Ovary (tissue), 9 donors: ENCODE results near the gene GABRB3. TPM values are rescaled to one million over a fixed set of nuclear protein-coding genes. Genes with fewer than 3 reads are reported as not detected.

ENCODE experiments used
- DNase-seq, 5 donors: peaks; one replicate each; pipeline ENCODE4 v3.0.0-alpha.2; 2019 to 2020
- H3K27ac ChIP-seq, 2 donors: fragments of 200-600 bp; one replicate each; pipeline versions ENCODE4 v1.5.1 to v1.8.0; 2019 to 2022
- H3K27me3 ChIP-seq: fragments of 200-600 bp; one replicate; pipeline ENCODE4 v1.8.0; 2022
- H3K36me3 ChIP-seq: fragments of 200-600 bp; sonication (generic); one replicate; pipeline ENCODE4 v1.5.1; 2019
- H3K4me1 ChIP-seq: one replicate; pipeline ENCODE4 v1.8.1; 2013; ENCODE audit warnings: mild to moderate bottlenecking, moderate library complexity; ENCODE audit not compliant: insufficient read depth
- H3K4me3 ChIP-seq: fragments of 200-600 bp; sonication (generic); one replicate; pipeline ENCODE4 v1.5.1; 2017
- H3K9me3 ChIP-seq, 2 donors: fragments of 200-600 bp in 1 of 2; sonication (generic) in 1 of 2; one replicate each; pipeline versions ENCODE4 v1.5.1 to v1.8.1; 2013 to 2019; ENCODE audit warnings: mild to moderate bottlenecking in 1 of 2, moderate library complexity in 1 of 2
- CTCF ChIP-seq, 3 donors: fragments of 450-650 bp in 2 of 3; fragments of 200-600 bp in 1 of 3; IDR thresholded peaks; one replicate each; pipeline versions ENCODE4 v1.5.1 to v1.8.0; 2016 to 2022; ENCODE audit warnings: antibody characterized with exemption in 3 of 3, mild to moderate bottlenecking in 1 of 3
- EP300 ChIP-seq: sonication (generic); formaldehyde crosslinking; IDR thresholded peaks from one replicate; pipeline ENCODE4 v1.6.1; 2017; ENCODE audit warnings: antibody characterized with exemption
- POLR2A ChIP-seq: fragments of 450-650 bp; IDR thresholded peaks from one replicate; pipeline ENCODE4 v1.6.1; 2017; ENCODE audit warnings: antibody characterized with exemption, mild to moderate bottlenecking, moderate library complexity
- WGBS, 3 donors: extraction: QIAGEN DNeasy Blood & Tissue Kit in 1 of 3; methylation state at CpG; one replicate each; pipeline versions ENCODE4 v1.1.5 to v1.1.7; 2013 to 2017; 5-methylcytosine and 5-hydroxymethylcytosine counted together
- intact Hi-C, 4 donors: fragments of 100-400 bp; cut with DNase I; formaldehyde crosslinking; loops; one replicate each; pipeline versions ENCODE4 v1.11.0 to v1.15.1; 2022 to 2023
- polyA plus RNA-seq, 2 donors: library from polyadenylated mRNA; stranded (reverse); fragments of 200-250 nt in 1 of 2; fragments of 350-450 nt in 1 of 2; fragmentation: Illumina TruSeq in 1 of 2; extraction: RNeasy Lipid Tissue Mini Kit (QIAGEN cat#74804) in 1 of 2; gene quantifications; one replicate each; pipeline ENCODE4 v1.2.3, GENCODE V29; 2013 to 2014
- total RNA-seq, 7 donors: library from RNA; depleted of rRNA in 2 of 7; stranded (reverse); fragments of >200 nt in 2 of 7; fragmentation: NEBNext Ultra II Directional in 3 of 7; extraction: Animal tissue kit (Norgen Biotek cat#: 25700) in 3 of 7; gene quantifications; one replicate each; pipeline versions ENCODE4 v1.1.0 to v1.2.4, GENCODE V29; 2016 to 2023
- donor health status: DM: no; HTN: no; CAD: no; lungs with moderate emphysema.
- donor health status: DM: no; HTN: no; CAD: no.
- donor health status: Bipolar disorder and iron deficiency.
- donor health status: DM: yes; HTN: yes; CAD: no.
- donor health status: DM: no; HTN: no; CAD: no.
- donor health status: DM: yes; HTN: yes; CAD: no.

GABRB3 gene
- total and polyA plus RNA-seq, 9 donors = 0.60 to 6.7 (median 3.0) TPM

- intact Hi-C loops = no loop called here
- Histone ChIP-seq H3K4me3 (no peak overlapping the region), H3K27ac (no peak overlapping the region), H3K36me3 (no peaks in the 10 kb centered on the region), H3K4me1 (no peaks in the 10 kb centered on the region), H3K27me3 (no peaks in the 10 kb centered on the region), H3K9me3 (no peaks in the 10 kb centered on the region)
- no peak for TF ChIP-seq POLR2A
- no peak for TF ChIP-seq EP300
- TF ChIP-seq CTCF (IDR thresholded peaks at IDR 0.05) = no peak
- WGBS, 3 donors = 17 to 49% (median 17%) methylated on average over 5 of the region's 5 CpGs
- no peak for DNase-seq
Measured at GRCh38 chr15:26805470-26805869, 32.6 kb upstream of the GABRB3 start.

GRCh38 chr15:26804063-26804804, 31.4 kb upstream of the GABRB3 start:
- no peaks in the 10 kb centered on the region for H3K36me3 ChIP-seq
- H3K9me3 ChIP-seq = no peaks in the 10 kb centered on the region
- H3K27ac ChIP-seq = no peak overlapping the region
- no peaks in the 10 kb centered on the region for H3K4me1 ChIP-seq
- no peaks in the 10 kb centered on the region for H3K27me3 ChIP-seq
- no peak for DNase-seq
- intact Hi-C loops = no loop called here
- H3K4me3 ChIP-seq = no peak overlapping the region
- TF ChIP-seq POLR2A = no peak
- TF ChIP-seq EP300 = no peak
- no peak for TF ChIP-seq CTCF (IDR thresholded peaks at IDR 0.05)
- 48 to 65% (median 53%) methylated on average over 11 of the region's 11 CpGs for WGBS, 3 donors

GRCh38 chr15:26790118-26790517, 17.3 kb upstream of the GABRB3 start:
- DNase-seq = no peak
- intact Hi-C loops = no loop called here
- Histone ChIP-seq H3K27me3 (no peaks in the 10 kb centered on the region), H3K36me3 (no peaks in the 10 kb centered on the region), H3K4me1 (no peaks in the 10 kb centered on the region), H3K9me3 (no peaks in the 10 kb centered on the region), H3K4me3 (no peak overlapping the region), H3K27ac (no peak overlapping the region)
- WGBS, 3 donors = 82 to 86% (median 85%) methylated on average over 8 of the region's 8 CpGs
- no peak for TF ChIP-seq POLR2A
- TF ChIP-seq CTCF (IDR thresholded peaks at IDR 0.05) = no peak
- TF ChIP-seq EP300 = no peak

GRCh38 chr15:26781816-26782215, 8.9 kb upstream of the GABRB3 start:
- no peaks in the 10 kb centered on the region for H3K36me3 ChIP-seq
- intact Hi-C loops = no loop called here
- H3K27ac ChIP-seq = no peak overlapping the region
- no peak for DNase-seq
- H3K4me1 ChIP-seq = no peaks in the 10 kb centered on the region
- H3K9me3 ChIP-seq = no peaks in the 10 kb centered on the region
- 67 to 72% (median 71%) methylated on average over 12 to 24 of the region's 24 CpGs for WGBS, 3 donors
- no peaks in the 10 kb centered on the region for H3K27me3 ChIP-seq
- no peak overlapping the region for H3K4me3 ChIP-seq
- TF ChIP-seq CTCF (IDR thresholded peaks at IDR 0.05) (no peak), EP300 (no peak)
